ENCODE measurements around the gene MAMLD1. TPM values are rescaled to one million over a fixed set of nuclear protein-coding genes. Genes with fewer than 3 reads are reported as not detected.

Gene MAMLD1
- total and polyA plus RNA-seq, 2 of the 8 experiments (the other 6 are each of a cell fraction or from before 2014, with no cell fraction given): 0.09 to 0.26 TPM

- TF ChIP-seq ASH2L (IDR thresholded peaks at IDR 0.05; ENCODE audit: low read length): no peak
Measured at GRCh38 chrX:150525061-150525919, 162.2 kb downstream of the MAMLD1 start (continued).
